HG02970 (cell line): Measurements from ENCODE around the gene TGM4.

Experiments used
- ATAC-seq: cut with Tn5 transposase; IDR thresholded peaks from one replicate; pipeline ENCODE4 v1.9.1; 2021; ENCODE audit warnings: mild to moderate bottlenecking, moderate library complexity, moderate number of reproducible peaks; ENCODE audit not compliant: unreplicated experiment, low FRiP score

TGM4 gene

DNA sequence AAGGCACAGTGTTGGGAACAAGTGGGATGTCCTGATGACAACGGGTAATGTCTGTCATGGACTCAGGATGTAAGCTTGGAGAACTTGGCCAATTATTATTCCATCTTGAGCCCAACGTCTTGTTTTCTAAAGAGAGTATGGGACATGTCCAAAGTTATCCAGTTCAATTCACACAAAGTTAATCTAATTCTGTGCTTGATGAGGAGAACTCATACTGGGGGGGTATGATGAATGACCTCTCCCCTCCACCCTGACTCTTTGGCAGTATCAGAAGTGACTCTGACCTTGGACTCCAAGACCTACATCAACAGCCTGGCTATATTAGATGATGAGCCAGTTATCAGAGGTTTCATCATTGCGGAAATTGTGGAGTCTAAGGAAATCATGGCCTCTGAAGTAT lies 36.3 kb downstream of the TGM4 start:
- ATAC-seq = no peak

- ATAC-seq = no peak
Observed at GRCh38 chr3:44913868-44914468, 39.6 kb downstream of the TGM4 start.

- ATAC-seq = no peak
Observed at GRCh38 chr3:44914936-44915335, 40.5 kb downstream of the TGM4 start.

GRCh38 chr3:44915702-44916438 lies 41.5 kb downstream of the TGM4 start:
- ATAC-seq = no peak

DNA sequence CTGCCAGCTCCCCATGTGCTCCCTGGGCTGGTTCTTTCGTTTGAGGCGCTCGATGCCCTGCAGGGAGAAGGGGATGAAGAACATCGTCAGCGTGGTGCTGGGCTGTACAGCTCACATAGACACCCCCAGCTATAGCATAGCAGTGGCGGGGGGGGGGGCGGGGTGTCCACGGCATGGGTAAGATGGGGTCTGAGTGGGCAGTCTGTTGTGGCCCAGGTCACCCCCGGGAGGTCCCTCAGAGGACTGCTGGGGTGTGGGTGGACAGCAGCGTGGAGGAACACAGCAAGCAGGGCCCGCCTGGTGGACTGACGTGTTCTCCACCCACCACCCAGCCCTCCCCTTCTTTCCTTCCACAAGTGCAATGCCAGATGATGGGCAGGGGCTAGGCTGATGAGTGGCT lies 43.7 kb downstream of the TGM4 start:
- no peak for ATAC-seq

DNA sequence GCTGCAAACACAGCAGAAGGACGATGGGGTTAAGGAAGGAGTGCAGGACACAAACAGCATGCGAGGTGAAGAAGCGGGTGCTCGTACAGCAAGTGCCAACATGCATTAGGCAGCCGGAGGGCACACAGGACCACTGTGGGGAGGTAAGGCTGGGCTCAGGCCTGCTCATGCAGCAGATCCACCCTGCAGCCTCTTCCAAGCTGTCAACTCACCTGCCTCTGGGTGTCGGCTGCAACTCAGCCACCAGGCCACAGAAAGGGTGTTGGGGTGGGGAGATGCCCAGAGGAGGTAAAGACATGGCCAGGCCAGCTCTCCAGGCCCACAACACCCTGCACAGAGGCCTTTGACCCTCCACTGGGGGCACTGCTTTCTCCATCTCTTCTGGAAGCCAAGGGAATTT lies 44.2 kb downstream of the TGM4 start:
- no peak for ATAC-seq

- ATAC-seq = no peak
Observed at GRCh38 chr3:44920081-44920480, 45.7 kb downstream of the TGM4 start.

DNA sequence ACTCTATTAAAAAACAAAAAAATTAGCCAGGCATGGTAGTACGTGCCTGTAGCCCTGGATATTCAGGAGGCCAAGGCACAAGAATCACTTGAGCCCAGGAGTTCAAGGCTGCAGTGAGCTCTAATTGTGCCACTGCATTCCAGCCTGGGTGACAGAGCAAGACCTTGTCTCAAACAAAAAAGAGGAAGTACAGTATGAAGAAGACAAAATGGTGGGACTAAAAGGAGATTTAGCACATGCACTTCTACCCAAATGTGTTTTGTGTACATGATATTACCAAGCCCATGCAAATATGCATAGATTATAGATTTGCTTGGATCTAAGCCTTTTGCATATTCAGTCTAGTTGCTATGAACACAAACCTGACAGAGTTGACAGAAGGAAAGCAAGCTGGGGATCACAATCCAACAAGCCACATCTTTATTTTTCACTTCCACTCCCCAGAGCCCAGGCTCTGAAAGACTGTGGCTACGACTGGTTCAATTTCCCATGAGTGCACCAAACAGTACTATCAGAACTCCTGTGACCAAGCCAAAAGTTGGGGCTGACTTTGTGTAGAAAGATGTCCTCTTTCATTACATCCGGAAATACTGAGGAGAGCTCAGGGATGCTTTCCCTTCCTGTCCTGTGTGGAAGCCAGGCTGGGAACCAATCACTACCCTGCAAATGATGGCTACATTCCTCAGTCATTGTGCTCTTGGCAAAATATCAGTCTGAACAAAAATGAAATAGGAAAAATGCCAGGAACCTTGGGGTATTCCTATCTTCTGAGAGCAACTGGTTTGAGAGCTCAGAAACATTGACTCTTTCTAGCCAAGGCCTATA lies 49.4 kb downstream of the TGM4 start:
- no peak for ATAC-seq

DNA sequence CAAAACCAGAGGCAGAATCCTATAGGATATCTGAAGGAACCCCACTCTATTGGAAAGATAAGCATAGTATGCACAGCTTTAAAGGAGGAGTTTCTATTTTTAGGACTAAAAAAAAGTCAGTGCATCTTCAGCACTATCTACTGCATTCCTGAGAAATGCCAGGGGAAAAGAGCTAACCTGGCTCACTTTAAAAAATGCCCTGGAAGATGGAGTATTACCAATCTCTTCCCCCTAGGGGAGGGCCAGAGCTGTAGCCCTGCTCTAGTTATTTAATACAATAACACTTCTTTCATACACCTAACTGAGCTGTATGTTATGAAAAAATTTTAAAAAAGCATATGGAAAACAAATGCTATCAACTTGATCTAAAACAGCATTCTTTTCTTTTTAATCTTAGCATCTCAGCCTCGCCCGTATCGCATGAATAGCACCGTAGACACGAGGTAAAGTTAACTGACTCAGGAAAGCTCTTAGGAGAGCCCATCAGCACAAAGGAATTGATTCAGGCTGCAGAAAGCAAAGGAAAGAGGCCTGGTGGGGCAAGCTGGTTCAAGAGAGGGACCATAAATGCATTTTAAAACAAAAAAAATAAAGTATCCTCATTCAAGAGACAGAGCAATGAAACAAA lies 50.2 kb downstream of the TGM4 start:
- ATAC-seq = no peak

GRCh38 chr3:44926172-44926571 lies 51.8 kb downstream of the TGM4 start:
- ATAC-seq = no peak

DNA sequence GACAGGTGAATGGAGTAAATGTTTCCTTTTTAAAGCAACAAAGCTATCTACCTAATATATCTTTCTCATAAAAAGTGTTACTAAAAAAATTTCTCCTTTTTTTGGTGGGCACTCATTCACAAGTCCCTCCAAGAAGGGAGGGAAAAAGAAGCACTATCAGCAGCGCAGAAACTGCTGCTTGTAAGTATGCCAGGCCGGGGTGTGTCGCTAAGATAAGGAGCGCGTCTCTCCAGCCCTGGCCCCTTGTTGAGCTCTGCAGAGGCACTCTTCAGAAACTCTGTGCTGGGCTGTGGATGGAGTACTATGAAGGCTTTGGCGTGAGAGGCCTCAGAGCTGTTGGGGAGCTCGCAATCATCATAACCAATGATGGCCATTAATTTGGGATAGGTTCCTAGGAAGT lies 52.5 kb downstream of the TGM4 start:
- no peak for ATAC-seq

- no peak for ATAC-seq
Observed at GRCh38 chr3:44927371-44927770, 53.0 kb downstream of the TGM4 start.

- ATAC-seq = no peak
Observed at GRCh38 chr3:44929782-44930181, 55.4 kb downstream of the TGM4 start.

DNA sequence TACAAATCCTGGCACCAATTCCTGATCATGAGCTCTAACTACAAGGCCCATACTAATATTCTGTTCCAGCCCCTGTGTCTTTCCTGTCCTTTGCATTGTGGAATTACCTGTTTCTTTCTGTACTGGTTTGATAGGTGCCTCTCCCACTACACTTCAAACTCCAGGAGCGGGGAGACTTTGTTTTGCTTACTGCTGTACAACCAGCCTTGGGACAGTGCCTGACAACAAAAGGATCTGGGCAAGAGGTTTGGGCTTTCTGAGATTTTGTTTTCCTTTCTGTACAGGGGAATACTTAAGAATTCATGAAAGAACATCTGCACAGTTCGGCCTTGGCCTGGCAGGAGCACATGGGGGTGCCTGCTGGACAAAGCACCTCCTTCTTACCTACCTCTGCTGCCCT lies 56.5 kb downstream of the TGM4 start:
- no peak for ATAC-seq

GRCh38 chr3:44931791-44932190 lies 57.4 kb downstream of the TGM4 start:
- ATAC-seq = no peak

GRCh38 chr3:44932271-44932670 lies 57.9 kb downstream of the TGM4 start:
- ATAC-seq = no peak

DNA sequence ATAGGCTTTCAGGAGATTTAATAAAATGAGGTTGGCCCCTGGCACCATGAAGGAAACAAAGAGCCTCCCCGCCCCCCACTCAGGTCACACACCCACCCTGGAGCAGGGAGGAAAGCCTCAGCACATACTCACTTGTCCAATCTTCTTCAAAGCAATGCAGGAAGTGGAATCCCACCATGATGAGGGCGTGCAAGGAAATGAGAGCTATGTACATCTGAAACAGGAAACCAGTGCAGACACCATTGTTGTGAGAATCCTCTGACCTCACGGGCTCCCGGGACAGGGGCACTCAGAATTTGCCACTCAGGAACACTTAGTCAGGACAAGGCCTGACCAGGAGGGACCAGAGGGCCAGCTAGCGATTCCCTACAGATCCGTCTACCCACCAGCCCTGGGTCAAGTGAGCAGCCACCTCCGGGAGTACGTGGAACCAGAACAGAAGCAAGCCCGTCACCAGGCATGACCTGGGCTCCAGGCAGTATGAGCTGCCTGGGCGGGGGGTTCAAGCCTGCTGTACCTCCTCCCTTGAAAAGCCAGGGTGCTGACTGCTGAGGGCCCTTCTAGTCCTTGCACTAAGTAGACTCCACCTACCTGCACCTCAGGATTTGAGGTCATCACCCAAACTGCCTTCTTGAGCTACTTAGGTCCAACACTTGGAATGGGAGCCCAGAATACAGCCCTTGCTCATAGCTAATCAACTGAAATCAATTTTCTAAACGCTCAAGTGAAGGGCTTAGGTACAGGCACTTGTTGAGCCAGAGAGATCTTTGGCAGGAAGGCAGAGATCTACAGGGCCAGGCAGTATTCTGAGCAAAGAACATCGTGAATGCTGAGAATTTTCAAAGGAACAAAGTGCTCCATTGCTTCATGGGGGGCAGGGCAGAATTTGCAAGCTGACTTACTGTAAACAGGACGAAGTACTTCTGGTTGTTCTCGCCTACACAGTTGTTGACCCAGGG lies 58.9 kb downstream of the TGM4 start:
- ATAC-seq = no peak

- no peak for ATAC-seq
Observed at GRCh38 chr3:44939581-44940036, 65.2 kb downstream of the TGM4 start.

- ATAC-seq = no peak
Observed at GRCh38 chr3:44942202-44942921, 68.0 kb downstream of the TGM4 start.
